Measurements from ENCODE around the gene NKX2-1. TPM values are rescaled to one million over a fixed set of nuclear protein-coding genes. Genes with fewer than 3 reads are reported as not detected.
A peak's percentile ranks its signal among the peaks of the same experiment; 100 is the strongest.

Gene NKX2-1
- total RNA-seq, 2 experiments from 2014 or later = not detected

DNA sequence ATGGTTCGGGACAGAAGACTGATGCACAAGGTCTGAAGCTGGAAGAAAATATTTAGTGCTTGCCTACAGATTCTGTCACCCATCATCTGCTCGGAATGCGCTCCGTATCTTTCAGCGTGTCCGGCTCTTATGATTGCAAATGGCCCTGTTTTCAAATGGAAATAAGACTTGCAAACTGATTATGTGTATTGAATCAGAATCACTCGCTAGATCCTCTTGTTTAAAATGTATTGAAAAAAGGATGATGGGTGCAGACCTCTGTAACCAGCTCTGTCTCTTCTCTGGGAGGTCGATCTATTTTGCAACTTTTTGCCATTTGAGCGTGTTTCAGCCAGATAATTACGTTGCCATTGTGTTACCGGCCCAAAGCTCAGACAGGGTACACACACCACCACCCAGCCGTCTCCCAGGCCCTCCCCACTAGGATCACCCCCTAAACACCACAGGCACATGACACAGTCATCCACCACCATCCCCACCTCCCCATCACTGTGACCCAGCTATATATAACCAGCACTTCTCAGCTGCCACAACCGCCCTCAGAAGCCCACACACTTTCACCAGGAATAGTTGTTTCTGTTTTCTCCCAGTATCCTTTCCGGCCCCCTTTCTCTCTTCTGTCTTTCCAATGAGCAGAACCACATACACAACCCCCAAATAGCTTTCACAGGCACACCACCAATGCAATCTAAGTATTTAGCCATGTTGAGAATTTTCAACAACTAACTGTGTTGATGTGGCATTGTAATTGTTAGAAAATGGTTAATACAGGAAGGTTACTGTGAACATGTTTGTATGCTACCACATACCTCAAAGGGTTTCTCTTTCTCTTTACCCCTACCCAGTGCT is 10.7 kb downstream of the NKX2-1 start:
- peaks cover 4% of the 10 kb centered on the region for H3K9me3 Mint-ChIP-seq (ENCODE audit: low read depth)
- peaks cover 78% of the 10 kb centered on the region for H3K27me3 Mint-ChIP-seq
- H3K4me3 Mint-ChIP-seq = no peak overlapping the region
- H3K4me1 Mint-ChIP-seq = peaks cover 12% of the 10 kb centered on the region
- ATAC-seq = no peak
- ChIA-PET POLR2A (no interaction called here), CTCF (interaction anchor here (0.9 to 1.2 kb wide), 3 partner anchors 11 to 16 kb away, joined by 3 to 5 read pairs (median 3); partner anchors contain the start of gene NKX2-1)
- H3K36me3 Mint-ChIP-seq (ENCODE audit: low read depth) = no peaks in the 10 kb centered on the region
- DNase-seq = no peak
- H3K27ac Mint-ChIP-seq = no peak overlapping the region
- intact Hi-C loops (cut with DNase I, micrococcal nuclease) = loop anchor here in 1 of 2 experiments (5.0 kb wide), 2 partner anchors 73 to 1088 kb away; partner anchors contain the start of genes FOXA1, NKX2-8 and TTC6

DNA sequence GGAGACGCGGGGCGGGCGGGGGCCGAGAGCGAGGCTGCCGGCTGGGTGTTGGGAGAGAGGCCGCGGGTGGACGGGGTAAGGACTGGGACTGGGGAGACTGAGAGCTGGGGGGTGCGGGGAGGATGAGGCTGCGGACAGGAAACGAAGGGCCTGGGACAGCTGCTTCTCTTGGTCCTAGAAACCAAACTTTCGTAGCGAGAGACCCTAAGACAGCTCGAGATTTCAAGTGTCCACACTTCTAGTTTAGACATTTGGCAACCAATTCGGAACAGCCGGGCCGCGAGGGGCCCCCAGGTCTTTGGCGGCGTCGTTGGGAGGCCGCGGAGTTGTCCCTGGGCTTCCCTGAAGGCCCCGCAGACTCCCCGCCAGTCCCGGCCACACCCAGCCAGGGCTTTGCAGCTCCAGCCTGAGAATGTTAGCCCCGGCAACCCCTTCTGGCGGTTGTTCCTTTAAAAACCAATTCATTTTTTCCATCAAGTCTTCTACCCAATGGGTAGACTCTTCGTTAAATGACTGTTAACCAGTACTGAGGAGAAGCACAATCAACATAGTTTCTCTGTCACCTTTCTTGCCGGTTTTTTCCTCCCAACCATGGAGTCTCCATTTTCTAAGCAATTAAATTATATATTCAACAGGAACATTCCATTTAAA is 11.5 kb downstream of the NKX2-1 start:
- Mint-ChIP-seq H3K4me1 (peaks cover 14% of the 10 kb centered on the region), H3K9me3 (ENCODE audit: low read depth) (peaks cover 4% of the 10 kb centered on the region), H3K4me3 (no peak overlapping the region), H3K36me3 (ENCODE audit: low read depth) (no peaks in the 10 kb centered on the region), H3K27me3 (peaks cover 74% of the 10 kb centered on the region), H3K27ac (no peak overlapping the region)
- peak; percentile 17 for DNase-seq
- ChIA-PET POLR2A (no interaction called here), CTCF (interaction anchor here (0.9 to 1.2 kb wide), 3 partner anchors 12 to 17 kb away, joined by 3 to 5 read pairs (median 3); partner anchors contain the start of gene NKX2-1)
- no peak for ATAC-seq
- intact Hi-C loops (cut with DNase I, micrococcal nuclease) = loop anchor here in 1 of 2 experiments (5.0 kb wide), 2 partner anchors 74 to 1089 kb away; partner anchors contain the start of genes FOXA1, NKX2-8 and TTC6

DNA sequence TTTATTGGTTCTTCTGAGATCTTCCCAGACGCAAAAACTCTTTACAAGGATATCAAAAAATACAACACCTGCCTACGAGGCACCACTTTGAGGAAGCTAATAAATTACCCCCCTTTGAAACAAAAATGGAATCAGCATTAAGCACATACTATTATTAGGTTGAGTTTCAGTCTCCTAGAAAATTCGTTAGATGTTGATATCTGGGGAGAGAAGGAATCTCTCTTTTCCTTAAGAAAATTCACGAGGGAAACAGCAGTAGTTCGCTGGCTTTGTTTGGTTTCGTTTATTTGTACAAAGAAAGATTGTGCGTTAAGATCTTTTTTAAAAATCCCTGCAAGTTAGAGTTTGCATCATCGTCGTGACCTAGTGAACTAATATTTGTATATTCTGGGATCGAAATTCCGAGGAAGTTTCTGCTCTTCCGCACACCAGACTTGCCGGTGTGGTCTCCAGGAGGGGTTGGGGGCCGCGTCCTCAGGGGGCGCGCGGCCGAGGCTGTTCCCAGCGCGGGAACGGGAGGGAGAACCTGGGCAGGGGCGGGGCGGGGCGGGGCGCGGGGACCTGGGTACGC is 12.1 kb downstream of the NKX2-1 start:
- H3K27ac Mint-ChIP-seq = no peak overlapping the region
- peaks cover 4% of the 10 kb centered on the region for H3K9me3 Mint-ChIP-seq (ENCODE audit: low read depth)
- H3K4me1 Mint-ChIP-seq = peaks cover 15% of the 10 kb centered on the region
- peaks cover 73% of the 10 kb centered on the region for H3K27me3 Mint-ChIP-seq
- ATAC-seq = no peak
- POLR2A ChIA-PET = no interaction called here
- no peaks in the 10 kb centered on the region for H3K36me3 Mint-ChIP-seq (ENCODE audit: low read depth)
- peak overlapping the region; percentile 8 for H3K4me3 Mint-ChIP-seq
- no peak for DNase-seq
- CTCF ChIA-PET = interaction anchor here (1.1 kb wide), 1 partner anchor 18 kb away, joined by 5 read pairs; no protein-coding TSS in a partner anchor
- intact Hi-C loops (cut with DNase I, micrococcal nuclease) = loop anchor here in 1 of 2 experiments (5.0 kb wide), 2 partner anchors 74 to 1089 kb away; partner anchors contain the start of genes FOXA1, NKX2-8 and TTC6

DNA sequence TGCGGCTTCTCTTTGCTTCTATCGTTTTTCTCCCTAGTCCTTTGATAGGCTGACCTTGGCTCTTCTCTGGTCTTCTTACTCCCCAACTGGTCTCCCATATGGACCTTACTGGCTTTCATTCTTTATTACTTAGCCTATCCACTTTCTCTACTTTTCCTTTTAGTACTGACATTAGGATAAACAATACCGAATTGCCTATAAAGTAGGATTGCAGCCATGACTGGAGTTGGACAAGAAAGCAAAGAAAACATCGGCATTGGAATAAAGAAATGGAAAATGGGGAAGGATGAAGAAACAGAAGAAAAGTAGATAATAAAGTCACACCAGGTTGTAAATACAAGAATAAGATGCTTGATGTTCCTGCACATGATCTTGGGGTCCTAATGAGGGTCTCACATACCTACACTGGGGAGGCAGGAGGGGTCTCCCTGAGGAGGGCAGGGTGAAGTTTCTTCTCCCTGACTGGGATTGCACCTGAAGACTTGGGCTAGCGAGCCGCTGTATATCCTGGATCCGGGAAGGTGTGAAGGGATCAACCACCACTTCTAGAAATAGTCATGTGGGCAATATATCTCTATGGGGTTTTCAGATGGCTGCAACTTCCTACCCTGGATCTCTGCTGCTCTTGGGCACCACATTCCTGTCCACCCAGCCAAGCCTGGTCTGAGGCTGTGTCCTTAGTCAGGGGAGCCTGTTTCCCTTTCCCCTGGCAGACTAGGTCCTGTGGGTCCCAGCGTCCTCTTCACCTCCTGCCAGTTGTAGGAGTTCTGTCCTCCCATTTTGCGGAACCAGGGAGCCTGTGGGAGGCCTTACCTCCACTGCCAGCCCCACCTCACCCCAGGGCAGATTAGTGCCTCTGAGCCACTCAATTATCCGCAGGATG is 13.1 kb downstream of the NKX2-1 start:
- peaks cover 73% of the 10 kb centered on the region for H3K27me3 Mint-ChIP-seq
- H3K4me1 Mint-ChIP-seq = peaks cover 15% of the 10 kb centered on the region
- no peak for ATAC-seq
- H3K27ac Mint-ChIP-seq = no peak overlapping the region
- DNase-seq = no peak
- ChIA-PET CTCF (interaction anchor here (0.6 kb wide), 1 partner anchor 540 kb away, joined by 4 read pairs; no protein-coding TSS in a partner anchor), POLR2A (no interaction called here)
- H3K4me3 Mint-ChIP-seq = no peak overlapping the region
- peaks cover 4% of the 10 kb centered on the region for H3K9me3 Mint-ChIP-seq (ENCODE audit: low read depth)
- intact Hi-C loops (cut with DNase I, micrococcal nuclease) = loop anchor here in 1 of 2 experiments (5.0 kb wide), 2 partner anchors 75 to 1090 kb away; partner anchors contain the start of genes FOXA1, NKX2-8 and TTC6
- H3K36me3 Mint-ChIP-seq (ENCODE audit: low read depth) = no peaks in the 10 kb centered on the region

DNA sequence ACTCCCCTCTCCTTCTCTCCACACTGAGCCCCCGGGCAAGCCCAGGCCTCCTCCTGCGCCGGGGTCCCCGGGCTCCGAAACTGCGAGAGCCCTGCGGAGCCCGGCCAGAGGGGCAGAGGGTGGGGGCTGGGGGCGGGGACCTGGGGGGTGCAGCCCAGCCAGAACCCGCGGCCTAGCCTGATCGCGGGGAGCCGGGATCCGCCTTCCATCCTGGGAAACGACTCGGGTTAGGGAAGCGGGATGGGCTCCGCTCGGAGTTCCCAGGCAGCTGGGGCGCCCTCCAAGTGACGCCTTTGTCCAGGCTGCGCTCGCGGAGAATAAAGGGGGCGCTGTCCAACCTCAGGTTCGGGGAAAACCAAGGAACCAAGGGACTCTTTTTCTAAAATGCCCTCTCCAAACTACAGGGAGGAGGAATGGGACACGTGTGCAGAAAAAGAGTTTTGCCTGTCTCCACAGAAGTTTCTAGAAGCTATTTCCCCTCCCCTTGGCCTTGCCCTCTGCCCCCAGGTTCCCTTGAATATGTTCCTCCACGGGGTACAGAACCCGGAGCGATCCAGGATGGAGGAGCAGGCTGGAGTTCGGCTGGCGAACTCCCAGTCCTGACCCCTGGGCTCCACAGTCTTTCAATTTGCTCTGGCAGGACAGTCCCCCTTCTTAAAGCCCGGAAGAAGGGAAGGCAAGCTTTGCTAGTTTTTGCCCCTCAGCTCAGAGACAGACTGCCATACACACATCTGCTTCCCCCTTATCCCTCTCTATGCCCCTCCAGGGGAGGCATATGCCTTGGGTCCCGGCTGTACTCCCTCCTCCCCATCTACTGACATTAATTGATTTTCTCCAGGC is 13.9 kb downstream of the NKX2-1 start:
- no peak overlapping the region for H3K4me3 Mint-ChIP-seq
- intact Hi-C loops (cut with DNase I, micrococcal nuclease) = loop anchor here (2.0 to 5.0 kb wide), 3 partner anchors 13 to 1091 kb away; partner anchors contain the start of genes FOXA1 (in 1 of the 2), NKX2-8 (in 1 of the 2) and TTC6 (in 1 of the 2)

DNA sequence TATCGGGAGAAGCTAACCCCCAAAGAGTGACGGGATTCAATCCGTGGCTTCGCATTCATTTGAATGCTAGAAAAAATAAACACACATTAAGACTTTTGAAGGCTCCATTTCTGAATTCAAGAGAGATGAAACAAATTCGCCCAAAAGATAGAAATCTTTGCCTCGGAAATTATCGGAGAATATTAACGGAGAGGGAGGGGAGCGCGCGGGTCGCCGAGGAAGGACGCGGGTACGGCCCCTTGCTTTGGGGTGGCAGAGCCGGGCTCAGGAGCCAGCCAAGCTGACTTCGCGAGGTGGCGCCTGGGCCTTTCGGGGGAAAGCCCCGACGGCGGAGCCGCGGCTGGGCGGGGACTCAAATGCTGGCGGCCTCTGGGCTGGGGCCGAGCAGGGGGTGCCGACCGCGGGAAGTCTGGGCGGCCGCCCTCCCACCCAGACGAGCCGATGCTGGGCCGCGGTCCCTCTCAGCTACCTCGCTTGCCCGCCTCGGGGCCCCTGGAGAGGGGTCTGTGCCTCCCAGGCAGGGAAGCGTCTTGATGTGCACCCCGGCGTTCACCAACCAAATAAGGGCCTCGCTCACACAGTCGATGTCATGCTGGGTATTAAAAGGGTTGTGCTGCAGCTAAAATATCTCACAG is 14.7 kb downstream of the NKX2-1 start:
- Mint-ChIP-seq H3K36me3 (ENCODE audit: low read depth) (no peaks in the 10 kb centered on the region), H3K27me3 (peaks cover 73% of the 10 kb centered on the region)
- DNase-seq = peak; percentile 55

More for the DNA sequence above, 13.9 kb downstream of the NKX2-1 start:
- peaks cover 4% of the 10 kb centered on the region for H3K9me3 Mint-ChIP-seq (ENCODE audit: low read depth)
- DNase-seq = no peak
- H3K4me1 Mint-ChIP-seq = peaks cover 15% of the 10 kb centered on the region
- no peak overlapping the region for H3K27ac Mint-ChIP-seq
- no peaks in the 10 kb centered on the region for H3K36me3 Mint-ChIP-seq (ENCODE audit: low read depth)
- CTCF ChIA-PET = interaction anchor here (0.6 kb wide), 1 partner anchor 539 kb away, joined by 4 read pairs; no protein-coding TSS in a partner anchor
- POLR2A ChIA-PET = no interaction called here
- no peak for ATAC-seq
- H3K27me3 Mint-ChIP-seq = peaks cover 77% of the 10 kb centered on the region

DNA sequence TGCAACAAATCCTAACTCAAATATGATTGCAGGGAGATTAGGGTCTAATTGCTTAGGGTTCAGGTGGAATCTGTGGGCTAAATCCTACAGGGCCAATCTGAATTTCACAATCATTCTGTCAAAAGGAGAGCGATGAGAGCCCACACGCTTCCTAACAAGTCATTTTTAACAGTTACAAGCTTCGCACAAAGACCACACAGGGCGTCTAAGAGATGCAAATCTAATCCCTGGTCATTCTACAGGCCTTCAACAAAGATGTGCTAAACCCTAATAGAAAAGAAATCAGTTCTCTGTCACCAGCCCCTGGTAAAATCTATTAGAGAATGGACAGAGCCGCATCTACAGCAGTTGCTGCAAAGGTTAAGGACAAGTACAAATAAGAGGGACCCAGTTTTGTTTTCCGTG is 15.3 kb downstream of the NKX2-1 start:
- ATAC-seq (no peak), DNase-seq (no peak)
- Mint-ChIP-seq H3K4me1 (peaks cover 15% of the 10 kb centered on the region), H3K4me3 (peak overlapping the region; percentile 34), H3K36me3 (ENCODE audit: low read depth) (no peaks in the 10 kb centered on the region), H3K27ac (no peak overlapping the region), H3K9me3 (ENCODE audit: low read depth) (peaks cover 4% of the 10 kb centered on the region), H3K27me3 (peaks cover 72% of the 10 kb centered on the region)
- intact Hi-C loops (cut with DNase I, micrococcal nuclease) = loop anchor here (2.0 to 5.0 kb wide), 3 partner anchors 14 to 1093 kb away; partner anchors contain the start of genes FOXA1 (in 1 of the 2), NKX2-8 (in 1 of the 2) and TTC6 (in 1 of the 2)
- POLR2A ChIA-PET = no interaction called here
- CTCF ChIA-PET = no interaction called here

More for the DNA sequence above, 14.7 kb downstream of the NKX2-1 start:
- peaks cover 4% of the 10 kb centered on the region for H3K9me3 Mint-ChIP-seq (ENCODE audit: low read depth)
- CTCF ChIA-PET = no interaction called here
- POLR2A ChIA-PET = no interaction called here
- H3K4me1 Mint-ChIP-seq = peaks cover 15% of the 10 kb centered on the region
- H3K27ac Mint-ChIP-seq = no peak overlapping the region
- intact Hi-C loops (cut with DNase I, micrococcal nuclease) = loop anchor here (2.0 to 5.0 kb wide), 3 partner anchors 14 to 1092 kb away; partner anchors contain the start of genes FOXA1 (in 1 of the 2), NKX2-8 (in 1 of the 2) and TTC6 (in 1 of the 2)
- peak overlapping the region; percentile 34 for H3K4me3 Mint-ChIP-seq
- ATAC-seq = peak; percentile 57

DNA sequence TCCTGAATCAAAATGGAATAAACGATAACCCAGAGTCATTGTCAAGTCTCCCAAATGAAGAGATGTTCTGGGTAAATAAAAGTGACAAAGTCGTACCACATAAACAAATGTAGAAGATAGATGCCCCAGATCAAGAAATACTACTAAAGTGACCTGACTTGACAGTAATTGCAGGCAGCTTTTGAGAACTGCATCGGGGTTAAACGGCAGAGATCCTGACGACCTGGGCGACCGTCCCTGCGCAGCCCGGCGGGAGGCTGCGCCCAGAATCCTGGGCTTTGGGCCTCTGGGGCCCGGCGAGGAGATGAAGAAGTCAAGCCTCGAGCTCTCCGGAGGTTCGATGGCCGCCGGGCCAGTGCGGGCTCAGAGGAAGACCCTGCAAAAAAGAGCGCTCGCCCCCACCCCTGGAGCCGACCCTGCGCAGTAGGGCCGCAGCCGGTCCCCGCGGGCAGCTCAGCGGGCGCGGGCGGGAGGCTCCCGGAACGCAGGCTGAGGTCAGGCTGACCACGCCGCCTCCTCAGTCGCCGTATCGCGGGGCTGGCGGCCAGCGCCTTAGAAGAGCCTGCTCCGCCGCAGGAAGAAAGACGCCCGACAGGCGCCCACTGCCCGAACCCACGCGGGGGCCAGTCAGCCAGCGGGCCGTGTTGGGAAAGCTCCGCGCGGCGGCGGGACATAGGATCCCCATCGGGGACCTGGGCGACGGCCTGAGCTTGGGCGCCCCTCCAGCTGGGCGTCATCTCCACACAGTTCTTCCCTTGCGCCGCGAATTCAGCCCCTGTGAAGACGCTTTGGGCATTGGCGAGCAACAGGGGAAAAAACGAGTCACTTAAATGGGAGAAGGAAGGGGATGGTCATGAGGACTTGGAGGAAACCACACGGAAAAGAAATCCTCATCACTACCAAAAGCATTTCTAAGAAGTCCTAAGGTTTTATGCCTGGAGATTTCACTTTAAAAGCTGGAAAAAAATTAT is 16.0 kb downstream of the NKX2-1 start:
- Mint-ChIP-seq H3K9me3 (ENCODE audit: low read depth) (peaks cover 4% of the 10 kb centered on the region), H3K27me3 (peaks cover 67% of the 10 kb centered on the region), H3K27ac (no peak overlapping the region), H3K36me3 (ENCODE audit: low read depth) (no peaks in the 10 kb centered on the region), H3K4me3 (no peak overlapping the region), H3K4me1 (peaks cover 15% of the 10 kb centered on the region)
- DNase-seq = peak; percentile 7
- ATAC-seq = no peak
- CTCF ChIA-PET = interaction anchor here (0.6 kb wide), 1 partner anchor 28 kb away, joined by 3 read pairs; no protein-coding TSS in a partner anchor
- intact Hi-C loops (cut with DNase I, micrococcal nuclease) = loop anchor here (2.0 kb wide), 1 partner anchor 15 kb away; no protein-coding TSS in a partner anchor
- POLR2A ChIA-PET = no interaction called here
